Glutamatergic neuron (in vitro differentiated cells): ENCODE measurements around the gene PARP9. TPM values are rescaled to one million over a fixed set of nuclear protein-coding genes. Genes with fewer than 3 reads are reported as not detected.

ENCODE experiments used
- DNase-seq: peaks from one replicate; pipeline ENCODE4 v3.0.0; 2022
- H3K27ac Mint-ChIP-seq: one replicate; pipeline ENCODE4 v1.8.0; 2020; ENCODE audit warnings: mild to moderate bottlenecking, mixed read lengths, inconsistent platforms; ENCODE audit not compliant: unreplicated experiment
- H3K27me3 Mint-ChIP-seq: one replicate; pipeline ENCODE4 v1.8.0; 2020; ENCODE audit warnings: mild to moderate bottlenecking, moderate library complexity, mixed read lengths, inconsistent platforms; ENCODE audit not compliant: unreplicated experiment
- H3K36me3 Mint-ChIP-seq: one replicate; pipeline ENCODE4 v1.8.0; 2020; ENCODE audit warnings: mild to moderate bottlenecking, mixed read lengths, inconsistent platforms; ENCODE audit not compliant: unreplicated experiment
- H3K4me1 Mint-ChIP-seq: one replicate; pipeline ENCODE4 v1.8.0; 2020; ENCODE audit warnings: mild to moderate bottlenecking, low read depth, mixed read lengths, inconsistent platforms; ENCODE audit not compliant: unreplicated experiment
- H3K4me3 Mint-ChIP-seq: one replicate; pipeline ENCODE4 v1.8.0; 2020; ENCODE audit warnings: mild to moderate bottlenecking, mixed read lengths, inconsistent platforms; ENCODE audit not compliant: unreplicated experiment
- H3K9me3 Mint-ChIP-seq: one replicate; pipeline ENCODE4 v1.8.0; 2020; ENCODE audit warnings: mild to moderate bottlenecking, moderate library complexity, mixed read lengths, inconsistent platforms; ENCODE audit not compliant: unreplicated experiment
- total RNA-seq: library from RNA; stranded (reverse); fragmentation: NEBNext Ultra II Directional; extraction: Animal tissue kit (Norgen Biotek cat#: 25700); gene quantifications from one replicate; pipeline ENCODE4 v1.2.1, GENCODE V29; 2021; ENCODE audit not compliant: unreplicated experiment
- TF ChIP-seq, protein P1 (sequence below): fragments of 200-600 bp; sonication (generic); IDR thresholded peaks from one replicate; pipeline ENCODE4 v1.5.0; 2021; ENCODE audit not compliant: partially characterized antibody, unreplicated experiment

PARP9 gene
- total RNA-seq, 1 donor from 2014 or later, result 0.27 TPM

- Mint-ChIP-seq H3K9me3 (no peaks in the 10 kb centered on the region), H3K4me3 (no peak overlapping the region), H3K4me1 (no peaks in the 10 kb centered on the region), H3K27me3 (no peaks in the 10 kb centered on the region), H3K36me3 (no peaks in the 10 kb centered on the region), H3K27ac (no peak overlapping the region)
- TF ChIP-seq, protein P1, sequence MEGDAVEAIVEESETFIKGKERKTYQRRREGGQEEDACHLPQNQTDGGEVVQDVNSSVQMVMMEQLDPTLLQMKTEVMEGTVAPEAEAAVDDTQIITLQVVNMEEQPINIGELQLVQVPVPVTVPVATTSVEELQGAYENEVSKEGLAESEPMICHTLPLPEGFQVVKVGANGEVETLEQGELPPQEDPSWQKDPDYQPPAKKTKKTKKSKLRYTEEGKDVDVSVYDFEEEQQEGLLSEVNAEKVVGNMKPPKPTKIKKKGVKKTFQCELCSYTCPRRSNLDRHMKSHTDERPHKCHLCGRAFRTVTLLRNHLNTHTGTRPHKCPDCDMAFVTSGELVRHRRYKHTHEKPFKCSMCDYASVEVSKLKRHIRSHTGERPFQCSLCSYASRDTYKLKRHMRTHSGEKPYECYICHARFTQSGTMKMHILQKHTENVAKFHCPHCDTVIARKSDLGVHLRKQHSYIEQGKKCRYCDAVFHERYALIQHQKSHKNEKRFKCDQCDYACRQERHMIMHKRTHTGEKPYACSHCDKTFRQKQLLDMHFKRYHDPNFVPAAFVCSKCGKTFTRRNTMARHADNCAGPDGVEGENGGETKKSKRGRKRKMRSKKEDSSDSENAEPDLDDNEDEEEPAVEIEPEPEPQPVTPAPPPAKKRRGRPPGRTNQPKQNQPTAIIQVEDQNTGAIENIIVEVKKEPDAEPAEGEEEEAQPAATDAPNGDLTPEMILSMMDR, result no peak
- no peak for DNase-seq
These were observed 29.9 kb upstream of the PARP9 start for GRCh38 chr3:122594025-122594424.

DNA sequence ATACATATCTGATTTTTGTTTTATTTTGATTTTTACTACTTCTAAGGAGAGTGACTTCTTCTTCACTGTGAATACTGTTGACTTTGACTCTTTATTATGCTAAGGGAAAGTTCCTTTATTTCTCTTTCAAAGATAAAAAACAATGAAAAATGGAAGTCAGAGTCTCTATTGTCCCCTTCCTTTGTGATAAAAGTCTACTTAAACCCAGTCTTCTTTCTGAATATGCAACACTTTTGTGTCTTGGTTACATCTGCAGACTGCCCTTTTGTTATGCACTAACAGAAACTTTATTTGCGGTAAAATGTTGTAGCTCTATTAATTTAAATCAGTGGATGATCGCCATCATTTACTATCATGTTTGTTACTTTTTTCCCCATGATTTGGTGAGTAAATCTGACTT lies 26.5 kb upstream of the PARP9 start:
- H3K4me1 Mint-ChIP-seq, result no peaks in the 10 kb centered on the region
- no peak for DNase-seq
- H3K4me3 Mint-ChIP-seq, result no peak overlapping the region
- TF ChIP-seq, protein P1, result no peak
- no peaks in the 10 kb centered on the region for H3K9me3 Mint-ChIP-seq
- no peaks in the 10 kb centered on the region for H3K27me3 Mint-ChIP-seq
- no peaks in the 10 kb centered on the region for H3K36me3 Mint-ChIP-seq
- H3K27ac Mint-ChIP-seq, result no peak overlapping the region

DNA sequence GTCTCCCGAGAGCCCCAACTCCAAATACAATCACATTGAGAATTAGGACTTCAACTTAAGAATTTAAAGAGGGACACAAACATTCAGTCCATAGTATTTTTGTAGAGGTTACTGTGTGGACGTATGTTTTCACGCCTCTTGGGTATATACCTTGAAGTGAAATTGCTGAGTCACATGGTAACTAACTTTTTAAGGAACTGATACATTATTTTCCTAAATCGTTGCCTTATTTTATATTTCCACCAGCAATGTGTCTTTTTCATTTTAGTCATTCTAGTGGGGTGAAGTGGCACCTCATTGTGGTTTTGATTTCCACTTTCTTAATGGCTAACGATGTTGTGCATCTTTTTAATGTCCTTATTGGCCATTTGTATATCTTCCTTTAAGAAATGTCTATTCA lies 25.2 kb upstream of the PARP9 start:
- TF ChIP-seq, protein P1, result no peak
- H3K36me3 Mint-ChIP-seq, result no peaks in the 10 kb centered on the region
- H3K4me3 Mint-ChIP-seq, result no peak overlapping the region
- H3K27me3 Mint-ChIP-seq, result no peaks in the 10 kb centered on the region
- no peak for DNase-seq
- no peaks in the 10 kb centered on the region for H3K4me1 Mint-ChIP-seq
- H3K9me3 Mint-ChIP-seq, result no peaks in the 10 kb centered on the region
- H3K27ac Mint-ChIP-seq, result no peak overlapping the region

GRCh38 chr3:122587572-122587971 lies 23.5 kb upstream of the PARP9 start:
- Mint-ChIP-seq H3K4me1 (no peaks in the 10 kb centered on the region), H3K36me3 (peaks cover 3% of the 10 kb centered on the region), H3K4me3 (no peak overlapping the region), H3K9me3 (peaks cover under 1% of the 10 kb centered on the region), H3K27ac (no peak overlapping the region), H3K27me3 (no peaks in the 10 kb centered on the region)
- DNase-seq, result no peak
- TF ChIP-seq, protein P1, result no peak

- DNase-seq, result no peak
- peaks cover 2% of the 10 kb centered on the region for H3K9me3 Mint-ChIP-seq
- TF ChIP-seq, protein P1, result no peak
- no peak overlapping the region for H3K27ac Mint-ChIP-seq
- no peak overlapping the region for H3K4me3 Mint-ChIP-seq
- H3K27me3 Mint-ChIP-seq, result no peaks in the 10 kb centered on the region
- peaks cover 9% of the 10 kb centered on the region for H3K36me3 Mint-ChIP-seq
- no peaks in the 10 kb centered on the region for H3K4me1 Mint-ChIP-seq
These were observed 22.8 kb upstream of the PARP9 start for GRCh38 chr3:122586773-122587485.
